K562 (cell line): Measurements from ENCODE around the gene HSD3B2. TPM values are rescaled to one million over a fixed set of nuclear protein-coding genes. Genes with fewer than 3 reads are reported as not detected.

Experiments used
- KAT7 ChIP-seq: sonication (generic); formaldehyde crosslinking; IDR thresholded peaks from 2 replicates; pipeline ENCODE4 v1.8.0; 2022; ENCODE audit warnings: missing genetic modification reagents, mild to moderate bottlenecking, borderline replicate concordance
- NONO ChIP-seq, 2 experiments: fragments of 200-400 bp in 1 of 2; fragments of 450-650 bp in 1 of 2; formaldehyde crosslinking in 1 of 2; IDR thresholded peaks; 2 replicates each; pipeline ENCODE4 v1.6.1; 2017; ENCODE audit warnings: low read depth in 2 of 2, mild to moderate bottlenecking in 2 of 2, moderate library complexity in 2 of 2, low read length in 1 of 2
- ZNF445 ChIP-seq: fragments of 250-450 bp; sonication (Bioruptor Pico); IDR thresholded peaks from 2 replicates; pipeline ENCODE4 v1.4.0; 2020; ENCODE audit warnings: low read depth, mild to moderate bottlenecking, moderate library complexity
- polyA plus RNA-seq, 8 experiments: library from polyadenylated mRNA; depleted of rRNA in 4 of 8; stranded (reverse) in 5 of 8; unstranded in 3 of 8; fragments of >200 nt; fragmentation: Nextera tagmentation in 2 of 8; fragmentation: Illumina TruSeq in 1 of 8; extraction: Ambion mirVana in 2 of 8; extraction: Trizol in 1 of 8; gene quantifications; 2 replicates each; pipeline versions ENCODE4 v1.2.1 to v1.2.3, GENCODE V29; 2011 to 2014; ENCODE audit warnings: inconsistent platforms in 1 of 8, missing spikeins in 1 of 8
- total RNA-seq, 7 experiments: library from RNA; depleted of rRNA in 6 of 7; stranded (reverse); fragments of >200 nt in 6 of 7; fragmentation: Illumina TruSeq in 2 of 7; extraction: Trizol in 2 of 7; gene quantifications; 2 replicates each; pipeline versions ENCODE4 v1.2.1 to v1.2.3, GENCODE V29; 2011 to 2021; ENCODE audit warnings: low replicate concordance in 1 of 7
- TF ChIP-seq, protein P1 (sequence below): sonication (generic); formaldehyde crosslinking; IDR thresholded peaks from 2 replicates; pipeline ENCODE4 v1.8.0; 2022; ENCODE audit warnings: mild to moderate bottlenecking, missing genetic modification reagents

HSD3B2 gene
- total and polyA plus RNA-seq, 9 of the 15 experiments (the other 6 are each of a cell fraction or from before 2014, with no cell fraction given), result 1.1 TPM; not detected in 8

DNA sequence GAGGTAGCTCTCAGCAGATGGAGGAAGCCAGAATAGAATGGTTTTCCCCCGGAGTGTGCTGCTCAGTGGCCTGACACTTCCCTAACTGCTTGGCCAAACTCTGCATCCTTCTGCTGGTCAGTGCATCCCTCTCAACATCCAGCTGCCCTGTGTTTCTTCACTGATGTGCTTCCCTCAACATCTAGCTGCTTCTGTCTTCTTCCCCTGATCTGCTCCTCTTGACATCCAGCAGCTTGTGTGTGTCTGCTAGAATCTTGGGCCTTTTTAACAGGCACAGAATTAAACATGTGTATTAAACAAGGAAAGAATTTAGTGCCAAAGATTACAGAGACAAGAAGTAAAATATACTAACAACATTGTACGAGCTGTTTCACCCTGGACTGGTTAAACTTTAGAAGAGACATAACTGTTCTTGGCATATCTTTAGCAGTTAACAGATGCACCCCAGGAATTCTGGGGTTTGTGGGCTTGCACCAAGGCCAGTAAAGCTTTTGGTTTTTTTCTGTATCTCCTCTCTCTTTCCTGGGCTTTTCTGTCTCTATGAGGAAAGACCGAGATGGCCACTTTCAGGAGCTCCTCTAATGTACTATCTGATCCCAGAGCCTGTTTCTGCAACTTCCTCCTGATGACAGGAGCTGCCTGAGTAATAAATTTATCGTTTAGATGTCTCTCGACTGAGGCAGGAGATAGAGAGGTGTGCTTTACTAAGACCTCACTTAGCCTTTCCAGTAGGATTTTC lies 57.3 kb downstream of the HSD3B2 start (continued):
- TF ChIP-seq, protein P1, sequence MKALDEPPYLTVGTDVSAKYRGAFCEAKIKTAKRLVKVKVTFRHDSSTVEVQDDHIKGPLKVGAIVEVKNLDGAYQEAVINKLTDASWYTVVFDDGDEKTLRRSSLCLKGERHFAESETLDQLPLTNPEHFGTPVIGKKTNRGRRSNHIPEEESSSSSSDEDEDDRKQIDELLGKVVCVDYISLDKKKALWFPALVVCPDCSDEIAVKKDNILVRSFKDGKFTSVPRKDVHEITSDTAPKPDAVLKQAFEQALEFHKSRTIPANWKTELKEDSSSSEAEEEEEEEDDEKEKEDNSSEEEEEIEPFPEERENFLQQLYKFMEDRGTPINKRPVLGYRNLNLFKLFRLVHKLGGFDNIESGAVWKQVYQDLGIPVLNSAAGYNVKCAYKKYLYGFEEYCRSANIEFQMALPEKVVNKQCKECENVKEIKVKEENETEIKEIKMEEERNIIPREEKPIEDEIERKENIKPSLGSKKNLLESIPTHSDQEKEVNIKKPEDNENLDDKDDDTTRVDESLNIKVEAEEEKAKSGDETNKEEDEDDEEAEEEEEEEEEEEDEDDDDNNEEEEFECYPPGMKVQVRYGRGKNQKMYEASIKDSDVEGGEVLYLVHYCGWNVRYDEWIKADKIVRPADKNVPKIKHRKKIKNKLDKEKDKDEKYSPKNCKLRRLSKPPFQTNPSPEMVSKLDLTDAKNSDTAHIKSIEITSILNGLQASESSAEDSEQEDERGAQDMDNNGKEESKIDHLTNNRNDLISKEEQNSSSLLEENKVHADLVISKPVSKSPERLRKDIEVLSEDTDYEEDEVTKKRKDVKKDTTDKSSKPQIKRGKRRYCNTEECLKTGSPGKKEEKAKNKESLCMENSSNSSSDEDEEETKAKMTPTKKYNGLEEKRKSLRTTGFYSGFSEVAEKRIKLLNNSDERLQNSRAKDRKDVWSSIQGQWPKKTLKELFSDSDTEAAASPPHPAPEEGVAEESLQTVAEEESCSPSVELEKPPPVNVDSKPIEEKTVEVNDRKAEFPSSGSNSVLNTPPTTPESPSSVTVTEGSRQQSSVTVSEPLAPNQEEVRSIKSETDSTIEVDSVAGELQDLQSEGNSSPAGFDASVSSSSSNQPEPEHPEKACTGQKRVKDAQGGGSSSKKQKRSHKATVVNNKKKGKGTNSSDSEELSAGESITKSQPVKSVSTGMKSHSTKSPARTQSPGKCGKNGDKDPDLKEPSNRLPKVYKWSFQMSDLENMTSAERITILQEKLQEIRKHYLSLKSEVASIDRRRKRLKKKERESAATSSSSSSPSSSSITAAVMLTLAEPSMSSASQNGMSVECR (CRISPR knock-in tag), result no peak
- TF ChIP-seq KAT7 (no peak), NONO (IDR thresholded peaks at IDR 0.05; ENCODE audit: low read depth in 2 of 2, low read length in 1 of 2) (no peak), ZNF445 (CRISPR knock-in tag) (no peak)

Other genes with a start within 250 kb of the HSD3B2 start
- not detected in 2 replicates for gene HAO2, start 46.4 kb upstream of the HSD3B2 start, total RNA-seq (2014; rRNA removed)
- not detected in 2 replicates for gene HAO2, start 46.4 kb upstream of the HSD3B2 start, total RNA-seq (2014; rRNA removed; fragmentation: Illumina TruSeq; extraction: Trizol)
- gene HAO2, start 46.4 kb upstream of the HSD3B2 start, total RNA-seq (2015; rRNA removed; fragmentation: Illumina TruSeq; extraction: Trizol), result not detected in 2 replicates
- not detected in 2 replicates for gene HAO2, start 46.4 kb upstream of the HSD3B2 start, total RNA-seq (2021)
- not detected in 2 replicates for gene HAO2, start 46.4 kb upstream of the HSD3B2 start, polyA plus RNA-seq (2011; rRNA removed)
- gene HAO2, start 46.4 kb upstream of the HSD3B2 start, polyA plus RNA-seq (2014; fragmentation: Illumina TruSeq; extraction: Trizol), result not detected in 2 replicates
- gene HAO2, start 46.4 kb upstream of the HSD3B2 start, polyA plus RNA-seq (2014; fragmentation: Nextera tagmentation; extraction: Ambion mirVana), result not detected
- gene HAO2, start 46.4 kb upstream of the HSD3B2 start, polyA plus RNA-seq (2014; rRNA removed), result not detected in 2 replicates
- not detected in 2 replicates for gene HSD3B1, start 92.1 kb downstream of the HSD3B2 start, total RNA-seq (2014; rRNA removed)
- not detected in 2 replicates for gene HSD3B1, start 92.1 kb downstream of the HSD3B2 start, total RNA-seq (2014; rRNA removed; fragmentation: Illumina TruSeq; extraction: Trizol)
- gene HSD3B1, start 92.1 kb downstream of the HSD3B2 start, total RNA-seq (2015; rRNA removed; fragmentation: Illumina TruSeq; extraction: Trizol), result not detected in 2 replicates
- not detected in 2 replicates for gene HSD3B1, start 92.1 kb downstream of the HSD3B2 start, total RNA-seq (2021)
- not detected in 2 replicates for gene HSD3B1, start 92.1 kb downstream of the HSD3B2 start, polyA plus RNA-seq (2011; rRNA removed)
- not detected in 2 replicates for gene HSD3B1, start 92.1 kb downstream of the HSD3B2 start, polyA plus RNA-seq (2014; fragmentation: Illumina TruSeq; extraction: Trizol)
- gene HSD3B1, start 92.1 kb downstream of the HSD3B2 start, polyA plus RNA-seq (2014; fragmentation: Nextera tagmentation; extraction: Ambion mirVana), result not detected
- gene HSD3B1, start 92.1 kb downstream of the HSD3B2 start, polyA plus RNA-seq (2014; rRNA removed), result not detected in 2 replicates
- 9.9 and 10.9 TPM in 2 replicates for gene ZNF697, start 233.1 kb downstream of the HSD3B2 start, total RNA-seq (2014; rRNA removed)
- gene ZNF697, start 233.1 kb downstream of the HSD3B2 start, total RNA-seq (2014; rRNA removed; fragmentation: Illumina TruSeq; extraction: Trizol), result 9.0 and 12.4 TPM in 2 replicates
- gene ZNF697, start 233.1 kb downstream of the HSD3B2 start, total RNA-seq (2015; rRNA removed; fragmentation: Illumina TruSeq; extraction: Trizol), result 4.3 and 4.5 TPM in 2 replicates
- gene ZNF697, start 233.1 kb downstream of the HSD3B2 start, total RNA-seq (2021), result 10.6 and 13.6 TPM in 2 replicates
- 3.0 and 5.2 TPM in 2 replicates for gene ZNF697, start 233.1 kb downstream of the HSD3B2 start, polyA plus RNA-seq (2011; rRNA removed)
- 8.3 and 9.1 TPM in 2 replicates for gene ZNF697, start 233.1 kb downstream of the HSD3B2 start, polyA plus RNA-seq (2014; fragmentation: Illumina TruSeq; extraction: Trizol)
- 1 to 10 TPM; 2.1 TPM for gene ZNF697, start 233.1 kb downstream of the HSD3B2 start, polyA plus RNA-seq (2014; fragmentation: Nextera tagmentation; extraction: Ambion mirVana)
- 6.7 and 8.8 TPM in 2 replicates for gene ZNF697, start 233.1 kb downstream of the HSD3B2 start, polyA plus RNA-seq (2014; rRNA removed)